HG02588 (cell line): ENCODE data around the gene ZNF740.
A peak's percentile ranks its signal among the peaks of the same experiment; 100 is the strongest.
"Not testable (repeated sequence)": the region's sequence is repeated elsewhere in the genome, so short reads cannot be mapped to it uniquely, and the experiment has no call there.

Source experiments
- ATAC-seq: cut with Tn5 transposase; IDR thresholded peaks from one replicate; pipeline ENCODE4 v1.9.1; 2021; ENCODE audit warnings: mild to moderate bottlenecking, moderate library complexity; ENCODE audit not compliant: unreplicated experiment

The ZNF740 gene

DNA sequence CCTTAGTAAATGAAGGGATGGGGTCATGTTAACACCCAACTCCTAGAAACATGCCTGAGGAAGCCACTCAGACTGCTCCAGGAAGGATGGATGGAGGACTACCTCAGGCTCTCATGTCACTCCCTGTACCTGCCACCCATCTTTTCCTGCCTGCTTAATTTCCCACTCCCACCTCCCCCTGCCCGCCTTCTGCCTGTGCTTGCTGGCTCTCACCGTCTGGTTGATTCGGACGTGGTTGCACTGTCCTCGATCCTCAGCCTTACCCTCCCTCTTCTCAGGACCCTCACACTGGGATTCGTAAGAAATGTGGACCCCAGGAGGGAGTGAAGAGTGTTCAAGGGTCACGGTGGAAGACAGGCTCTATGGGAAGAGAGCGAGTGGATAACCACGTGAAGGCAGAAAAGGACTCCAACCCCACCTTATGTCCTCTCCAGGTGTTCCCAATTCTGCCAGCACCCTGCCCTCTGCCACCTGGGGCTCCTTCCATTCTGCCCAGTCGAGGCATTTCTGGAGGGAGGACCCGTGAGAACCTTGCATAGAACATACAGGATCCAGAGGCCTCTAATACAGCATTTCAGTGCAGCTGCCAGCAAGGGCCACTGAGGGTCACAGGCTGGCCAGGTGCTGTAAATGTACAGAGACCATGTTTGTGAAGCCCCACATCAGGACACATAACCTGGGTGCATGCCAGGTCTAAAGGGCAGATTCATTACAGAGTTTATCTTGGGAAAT lies 13.6 kb downstream of the ZNF740 start:
- ATAC-seq = no peak

DNA sequence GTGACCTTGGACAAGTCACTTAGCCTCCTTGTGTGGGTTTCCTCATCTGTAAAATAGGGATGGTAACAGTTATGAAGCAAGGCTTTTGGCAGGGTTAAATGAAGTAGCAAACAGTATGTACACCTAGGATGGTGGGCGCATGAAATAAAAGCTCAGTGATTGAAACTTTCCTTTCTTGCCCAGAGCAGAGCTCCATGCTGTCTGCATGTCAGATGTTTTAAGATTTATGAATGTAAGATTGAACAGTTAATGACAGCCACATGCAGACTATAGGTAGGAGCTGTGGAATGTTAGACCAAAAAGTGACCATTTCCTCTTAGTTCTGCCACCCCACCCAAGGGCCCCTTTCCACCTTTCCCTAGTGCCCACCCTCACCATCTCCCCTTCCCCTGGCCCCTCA lies 14.5 kb downstream of the ZNF740 start:
- ATAC-seq = no peak

DNA sequence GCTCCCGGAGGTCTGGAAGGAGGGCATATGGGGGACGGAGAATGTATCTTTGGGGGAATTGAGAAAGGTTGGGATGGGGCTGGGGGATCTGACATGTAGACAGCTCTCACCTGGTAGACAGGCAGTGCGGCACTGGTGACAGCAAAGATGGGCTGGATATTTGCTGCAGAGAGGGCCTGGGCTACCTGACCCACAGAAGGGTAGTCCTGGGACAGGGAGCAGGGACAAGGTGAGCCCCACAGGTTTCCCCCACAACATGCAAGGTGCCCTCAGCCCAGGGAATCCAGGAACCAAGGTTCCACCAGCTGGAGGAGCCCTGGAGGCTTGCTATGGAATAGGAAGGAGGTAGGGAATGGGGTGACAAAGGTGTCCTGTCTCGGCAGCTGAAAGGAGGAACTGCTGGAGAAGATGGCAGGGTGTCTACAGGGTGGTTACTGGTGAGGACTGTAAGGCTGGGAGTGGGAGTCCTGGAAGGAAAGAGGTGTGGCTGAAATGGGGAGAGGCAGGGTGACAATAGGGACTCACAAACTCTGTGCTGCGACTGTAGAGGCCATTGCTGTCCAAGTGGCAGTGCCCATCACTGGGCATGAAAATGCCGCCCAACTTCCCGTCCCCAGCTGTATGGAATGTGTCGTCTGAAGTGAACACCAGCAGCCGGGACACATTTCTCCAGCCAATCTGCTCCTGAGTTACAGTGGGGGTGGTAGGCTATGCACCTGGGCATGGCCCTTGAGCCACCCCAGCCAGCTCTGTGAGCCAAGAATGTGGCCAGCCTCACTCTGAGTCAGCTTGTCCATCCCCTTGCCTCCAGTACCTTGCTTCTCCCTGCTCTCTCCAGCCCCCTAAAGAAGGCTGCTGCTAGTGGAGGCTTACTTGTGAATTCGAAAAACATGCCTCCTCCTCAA lies 15.2 kb downstream of the ZNF740 start:
- ATAC-seq = no peak

DNA sequence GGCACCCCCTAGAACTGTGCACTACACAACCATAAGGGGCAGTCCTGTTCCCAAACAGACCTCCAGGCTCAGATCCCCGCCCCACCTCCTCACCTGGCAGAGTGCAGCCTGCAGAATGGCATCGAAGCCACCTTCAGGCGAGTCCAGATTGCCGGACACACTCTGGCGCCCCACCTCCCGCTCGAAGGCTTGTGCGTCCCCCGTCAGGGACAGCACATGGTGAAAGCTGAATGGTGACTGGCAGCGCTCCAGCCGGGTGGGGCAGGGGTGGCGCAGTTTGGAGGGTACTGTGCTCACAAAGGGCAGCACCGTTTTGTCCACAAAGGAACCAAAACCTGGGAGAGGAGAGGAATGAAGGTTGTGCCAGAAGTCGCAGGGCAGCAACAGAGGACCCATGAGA lies 16.0 kb downstream of the ZNF740 start:
- no peak for ATAC-seq

DNA sequence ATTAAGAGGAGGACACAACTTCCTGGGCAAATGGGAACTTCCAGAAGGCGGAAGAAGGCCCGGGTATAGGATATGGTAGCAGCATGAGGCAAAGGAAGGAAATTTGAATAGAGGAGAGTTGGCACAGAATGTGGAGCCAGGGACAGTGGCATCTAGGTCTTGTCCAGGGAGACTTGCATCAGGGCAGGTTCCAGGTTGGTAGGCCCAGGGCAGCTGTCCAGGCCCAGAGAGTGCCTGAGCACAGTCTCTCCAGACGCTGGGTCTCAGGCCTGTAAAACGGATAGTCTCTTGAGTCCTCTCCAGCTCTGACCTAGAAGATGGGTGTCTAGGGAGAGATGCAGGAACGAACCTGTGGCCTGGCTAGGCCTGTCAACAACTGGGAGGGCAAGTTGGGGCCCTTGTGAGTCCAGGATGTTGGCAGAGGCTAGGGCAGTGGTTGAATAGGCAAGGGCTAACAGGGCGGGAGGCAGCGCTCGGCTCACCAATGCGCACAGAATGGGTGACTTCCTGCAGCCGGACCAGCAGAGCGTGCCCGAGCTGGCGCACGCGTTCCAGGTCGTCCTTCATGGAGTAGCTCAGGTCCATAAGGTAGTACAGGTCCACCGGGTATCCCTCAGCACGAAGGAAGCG lies 16.6 kb downstream of the ZNF740 start:
- no peak for ATAC-seq

DNA sequence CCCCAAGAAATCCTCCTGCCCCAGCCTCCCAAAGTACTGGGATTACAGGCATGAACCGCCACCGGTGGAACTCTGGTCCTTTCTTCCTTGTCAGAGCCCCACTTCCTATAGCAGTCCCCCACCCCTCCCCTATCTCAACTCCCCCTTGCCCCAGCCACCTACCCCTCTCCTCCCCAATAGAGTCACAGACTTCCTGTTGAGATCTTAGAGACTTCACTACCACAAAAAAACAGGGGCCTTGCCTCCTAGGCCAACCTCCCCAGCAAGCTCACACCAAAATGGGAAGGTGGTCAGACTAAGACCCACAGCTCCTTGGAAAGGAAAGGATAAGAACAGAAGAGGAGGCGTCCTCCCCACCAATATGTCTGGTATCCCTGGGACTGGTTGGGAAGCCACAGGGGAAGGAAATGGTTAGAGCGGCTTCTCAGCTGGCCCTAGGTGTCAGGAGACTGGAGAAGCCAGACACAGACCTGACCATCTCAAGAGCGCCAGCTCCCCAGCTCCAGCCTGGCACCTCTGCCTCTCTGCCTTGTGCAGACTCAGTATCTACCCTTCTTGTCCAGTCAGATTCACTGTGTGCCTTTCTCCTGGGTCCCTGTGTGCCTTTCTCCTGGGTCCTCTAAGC lies 18.1 kb downstream of the ZNF740 start:
- no peak for ATAC-seq

DNA sequence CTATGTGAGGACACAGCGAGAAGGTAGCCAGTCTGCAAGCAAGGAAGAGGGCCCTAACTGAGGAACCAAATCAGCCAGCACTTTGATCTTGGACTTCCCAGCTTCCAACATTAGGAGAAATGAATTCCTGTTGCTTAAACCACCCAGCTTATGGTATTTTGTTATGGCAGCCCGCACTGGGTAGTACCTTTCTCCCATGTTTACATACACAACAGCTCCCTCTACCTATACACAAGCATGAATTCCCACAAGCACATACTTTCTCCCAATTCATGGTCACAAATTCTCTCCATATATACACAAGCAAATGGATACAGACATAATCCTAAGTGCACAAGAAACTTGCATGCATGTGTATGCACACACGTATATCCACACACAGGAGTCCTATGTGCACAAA lies 19.2 kb downstream of the ZNF740 start:
- no peak for ATAC-seq

DNA sequence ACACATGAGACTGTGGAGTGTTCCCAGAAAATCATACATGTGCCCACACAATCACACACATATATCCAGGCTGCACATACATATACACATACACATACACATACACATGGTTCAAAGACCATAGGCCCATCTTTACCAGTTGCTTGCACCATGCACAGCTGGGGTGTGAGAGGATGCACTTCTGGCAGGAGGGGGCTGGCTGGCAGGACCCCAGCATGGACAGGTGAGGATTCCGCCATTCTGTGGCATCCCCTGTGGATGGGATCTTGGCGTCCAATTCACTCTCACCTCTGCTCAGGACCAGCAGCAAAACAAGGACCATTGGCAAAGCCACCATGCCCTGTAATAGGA lies 19.6 kb downstream of the ZNF740 start:
- ATAC-seq = peak; percentile 10

DNA sequence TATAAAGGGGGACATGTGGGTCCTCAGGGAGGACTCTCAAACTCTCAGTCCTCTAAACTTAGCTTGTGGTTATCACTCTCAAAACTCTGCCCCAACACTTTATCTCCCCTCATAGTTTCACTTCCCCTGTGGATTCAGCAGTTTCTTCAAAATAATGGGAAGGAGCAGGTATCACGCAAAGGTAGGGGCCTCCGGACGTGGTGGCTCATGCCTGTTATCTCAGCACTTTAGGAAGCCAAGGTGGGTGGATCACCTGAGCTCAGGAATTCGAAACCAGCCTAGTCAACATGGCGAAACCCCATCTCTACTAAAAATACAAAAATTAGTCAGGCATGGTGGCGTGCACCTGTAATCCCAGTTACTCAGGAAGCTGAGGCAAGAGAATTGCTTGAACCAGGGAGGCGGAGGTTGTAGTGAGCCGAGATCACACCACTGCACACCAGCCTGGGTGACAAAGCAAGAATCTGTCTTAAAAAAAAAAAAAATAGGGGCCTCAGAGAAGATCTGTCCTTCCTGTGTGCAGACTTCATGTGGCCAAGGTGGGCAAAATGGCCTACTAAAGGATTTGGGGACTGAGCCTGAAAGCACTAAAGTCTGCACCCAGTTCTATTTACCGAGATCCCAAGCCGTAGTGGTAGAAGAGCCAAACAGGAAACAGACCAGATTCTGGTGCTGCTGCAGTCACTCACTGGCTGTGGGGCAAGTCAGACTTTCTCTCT lies 20.1 kb downstream of the ZNF740 start:
- ATAC-seq = peak; percentile 47

DNA sequence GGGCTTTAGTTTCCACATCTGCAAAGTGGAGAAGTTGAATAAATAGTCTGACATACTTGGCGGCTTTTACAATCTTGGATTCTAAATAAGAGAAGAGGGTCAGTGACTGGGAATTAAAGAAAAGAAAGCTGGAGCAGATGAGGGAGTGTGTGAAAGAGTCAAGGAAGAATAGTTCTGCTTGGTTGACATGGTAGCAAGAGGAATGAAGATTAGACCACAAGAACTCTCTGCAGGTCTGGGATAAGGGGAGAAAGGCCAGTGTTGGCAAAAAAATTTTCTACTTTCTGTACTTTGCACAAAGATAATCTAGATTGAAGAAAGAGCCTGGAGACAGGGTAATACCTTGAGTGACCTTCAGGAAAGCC lies 20.6 kb downstream of the ZNF740 start:
- ATAC-seq = no peak

DNA sequence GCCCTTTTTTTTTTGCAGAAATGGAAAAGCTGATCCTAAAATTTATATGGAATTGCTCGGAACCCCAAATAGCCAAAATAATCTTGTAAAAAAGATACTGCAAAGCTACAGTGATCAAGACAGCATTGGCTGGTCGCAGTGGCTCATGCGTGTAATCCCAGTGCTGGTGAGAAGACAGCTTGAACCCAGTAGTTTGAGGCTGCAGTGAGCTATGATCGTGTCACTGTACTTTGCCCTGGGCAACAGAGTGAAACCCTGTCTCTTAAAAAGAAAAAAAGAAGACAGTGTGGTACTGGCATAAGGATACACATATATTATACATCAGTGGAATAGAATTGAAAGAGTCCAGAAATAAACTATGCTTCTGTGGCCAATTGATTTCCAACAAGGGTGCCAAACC lies 21.1 kb downstream of the ZNF740 start:
- no peak for ATAC-seq

DNA sequence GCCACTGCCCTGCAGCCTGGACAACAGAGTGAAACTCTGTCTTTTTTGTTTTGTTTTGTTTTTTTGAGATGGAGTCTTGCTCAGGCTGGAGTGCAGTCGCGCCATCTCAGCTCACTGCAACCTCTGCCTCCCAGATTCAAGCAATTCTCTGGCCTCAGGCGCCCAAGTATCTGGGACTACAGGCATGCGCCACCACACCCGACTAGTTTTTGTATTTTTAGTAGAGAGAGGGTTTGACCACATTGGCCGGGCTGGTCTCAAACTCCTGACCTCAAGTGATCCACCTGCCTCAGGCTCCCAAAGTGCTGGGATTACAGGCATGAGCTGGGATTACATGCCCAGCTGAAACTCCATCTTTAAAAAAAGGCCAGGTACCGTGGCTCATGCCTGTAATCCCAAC lies 21.8 kb downstream of the ZNF740 start:
- not testable (repeated sequence) for ATAC-seq

DNA sequence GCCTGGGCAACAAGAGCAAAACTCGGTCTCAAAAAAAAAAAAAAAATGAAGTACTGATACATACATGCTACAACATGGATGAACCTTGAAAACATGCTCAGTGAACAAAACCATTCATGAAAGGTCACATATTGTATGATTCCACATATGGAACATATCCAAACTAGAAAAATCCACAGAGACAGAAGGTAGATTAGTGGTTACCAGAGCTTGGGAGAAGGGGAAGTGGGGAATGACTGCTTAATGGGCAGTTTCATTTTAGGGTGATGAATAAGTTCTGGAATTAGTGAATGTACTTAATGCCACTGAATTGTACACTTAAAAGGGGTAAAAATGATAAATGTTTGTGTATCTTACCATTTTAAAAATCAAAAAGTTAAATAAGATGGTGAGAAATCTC lies 23.8 kb downstream of the ZNF740 start:
- ATAC-seq = no peak

DNA sequence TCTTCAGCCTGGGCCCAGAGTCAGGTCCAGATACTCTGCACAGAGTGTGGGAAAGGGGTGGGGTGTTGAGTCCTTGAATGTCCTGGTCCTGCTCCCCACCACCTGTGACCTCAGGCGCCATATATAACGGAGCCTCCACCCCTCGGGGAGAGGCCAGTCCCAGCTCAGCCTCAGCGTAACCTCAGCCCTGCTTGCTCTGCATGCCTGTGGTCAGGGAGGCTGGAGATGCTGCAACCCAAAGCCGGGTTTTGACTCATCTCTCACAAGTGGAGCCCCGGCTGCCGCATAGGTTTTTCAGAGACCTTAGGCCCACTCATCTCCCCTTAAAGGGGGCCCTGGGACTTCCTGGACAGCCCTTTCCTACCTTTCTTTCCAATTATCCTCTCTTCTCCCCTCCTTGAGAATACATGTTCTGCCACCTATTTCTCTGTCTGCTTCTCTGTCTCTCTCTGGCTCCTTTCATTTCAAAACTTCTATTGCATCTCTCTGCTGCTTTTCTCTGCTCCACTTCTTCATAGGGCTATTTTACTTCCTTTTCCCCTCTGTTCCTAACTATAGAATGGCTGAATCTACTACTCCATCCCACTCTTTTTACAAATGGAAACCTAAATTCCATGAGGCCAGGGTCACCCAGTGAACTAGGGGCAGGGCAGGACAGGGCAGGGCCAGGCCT lies 25.4 kb downstream of the ZNF740 start:
- peak; percentile 57 for ATAC-seq

DNA sequence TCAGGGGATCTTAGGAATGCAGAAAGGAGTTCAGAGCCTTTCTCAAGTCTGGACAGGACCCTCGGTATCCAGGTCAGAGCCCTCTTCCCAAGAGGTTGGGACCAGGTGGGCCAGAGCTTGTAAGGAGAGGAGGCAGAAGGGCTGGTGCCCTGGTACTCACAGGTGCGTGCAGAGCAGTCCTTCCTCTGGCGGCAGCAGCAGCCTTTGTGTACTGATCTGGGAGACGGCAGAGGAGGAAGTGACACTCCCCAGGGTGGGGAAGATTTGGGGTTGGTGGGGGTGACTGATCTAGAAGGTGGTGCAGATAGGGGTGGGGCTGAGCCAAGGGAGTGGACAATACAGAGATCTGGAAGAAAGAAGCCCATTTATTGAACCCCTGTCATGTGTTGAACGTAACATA lies 26.5 kb downstream of the ZNF740 start, which contains the start of gene ITGB7:
Gene ITGB7, minus strand, starts transcription at position 210 of the 400 bp plus-strand sequence. CDS start 6,808 bp downstream, outside the sequence.
- peak; percentile 49 for ATAC-seq

DNA sequence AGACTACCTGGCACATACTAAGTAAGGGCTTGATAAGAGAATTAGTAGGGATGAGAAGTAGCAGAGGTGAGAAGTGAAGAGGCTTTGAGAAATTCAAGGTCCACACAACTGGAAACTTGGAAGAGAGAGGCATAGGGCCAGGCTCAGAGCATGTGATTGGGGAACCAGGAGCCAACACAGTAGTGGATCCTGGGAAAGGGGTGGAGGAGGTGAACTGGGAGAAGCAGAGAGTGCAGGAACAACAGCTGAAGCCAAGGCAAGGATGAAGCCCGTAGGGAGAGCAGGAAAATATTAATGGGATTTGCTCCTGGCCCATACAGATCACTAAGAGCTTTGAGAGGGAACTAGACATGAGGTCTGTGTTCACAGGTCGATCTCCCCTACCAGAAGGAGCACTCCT lies 27.9 kb downstream of the ZNF740 start:
- no peak for ATAC-seq

DNA sequence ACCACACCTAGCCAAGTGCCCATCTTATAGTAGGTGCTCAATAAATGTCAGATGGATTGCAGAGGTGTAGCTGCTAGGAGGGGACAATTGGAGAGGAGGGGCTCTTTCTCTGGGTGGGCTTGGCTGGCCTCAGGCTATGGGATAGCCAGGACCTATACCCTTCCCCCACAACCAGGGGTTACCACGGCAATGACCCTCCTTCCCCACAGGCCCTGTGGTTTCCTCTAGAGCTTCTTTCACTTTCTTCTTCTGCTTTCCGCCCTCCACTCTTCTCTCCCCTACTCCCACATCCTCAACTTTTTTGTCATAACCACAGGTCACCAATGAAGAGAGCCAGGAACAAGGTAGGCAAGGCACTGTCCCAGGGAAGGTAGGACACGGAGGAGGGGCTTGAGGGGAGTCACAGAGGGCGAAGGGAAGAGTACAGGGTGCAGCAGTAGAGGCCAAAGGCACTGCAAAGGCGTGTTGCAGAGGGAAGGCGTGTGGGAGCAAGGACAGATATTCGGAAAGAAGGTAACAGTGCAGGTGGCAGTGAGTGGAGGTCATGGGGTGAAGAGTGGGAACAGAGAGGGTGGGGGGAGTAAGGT lies 28.4 kb downstream of the ZNF740 start:
- ATAC-seq = peak; percentile 40

DNA sequence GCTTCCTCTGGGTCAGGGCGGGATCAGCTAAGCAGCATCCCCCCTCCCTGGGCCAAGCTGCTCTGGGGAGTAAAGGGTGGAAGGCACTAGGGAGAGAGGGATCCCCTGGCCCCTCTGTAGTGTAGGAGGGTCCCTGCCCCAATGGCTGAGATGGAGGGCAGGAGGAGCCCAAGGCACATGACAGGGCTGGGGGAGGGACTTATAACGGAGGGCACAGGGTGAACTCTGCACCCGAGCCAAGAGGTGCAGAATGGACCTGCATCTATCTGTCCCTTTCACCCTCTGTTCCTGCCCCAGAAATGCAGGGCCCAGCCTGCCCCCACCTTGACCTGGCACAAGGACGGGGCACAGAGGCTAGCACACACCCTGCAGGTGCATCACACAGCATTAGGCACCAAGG lies 30.3 kb downstream of the ZNF740 start:
- no peak for ATAC-seq

DNA sequence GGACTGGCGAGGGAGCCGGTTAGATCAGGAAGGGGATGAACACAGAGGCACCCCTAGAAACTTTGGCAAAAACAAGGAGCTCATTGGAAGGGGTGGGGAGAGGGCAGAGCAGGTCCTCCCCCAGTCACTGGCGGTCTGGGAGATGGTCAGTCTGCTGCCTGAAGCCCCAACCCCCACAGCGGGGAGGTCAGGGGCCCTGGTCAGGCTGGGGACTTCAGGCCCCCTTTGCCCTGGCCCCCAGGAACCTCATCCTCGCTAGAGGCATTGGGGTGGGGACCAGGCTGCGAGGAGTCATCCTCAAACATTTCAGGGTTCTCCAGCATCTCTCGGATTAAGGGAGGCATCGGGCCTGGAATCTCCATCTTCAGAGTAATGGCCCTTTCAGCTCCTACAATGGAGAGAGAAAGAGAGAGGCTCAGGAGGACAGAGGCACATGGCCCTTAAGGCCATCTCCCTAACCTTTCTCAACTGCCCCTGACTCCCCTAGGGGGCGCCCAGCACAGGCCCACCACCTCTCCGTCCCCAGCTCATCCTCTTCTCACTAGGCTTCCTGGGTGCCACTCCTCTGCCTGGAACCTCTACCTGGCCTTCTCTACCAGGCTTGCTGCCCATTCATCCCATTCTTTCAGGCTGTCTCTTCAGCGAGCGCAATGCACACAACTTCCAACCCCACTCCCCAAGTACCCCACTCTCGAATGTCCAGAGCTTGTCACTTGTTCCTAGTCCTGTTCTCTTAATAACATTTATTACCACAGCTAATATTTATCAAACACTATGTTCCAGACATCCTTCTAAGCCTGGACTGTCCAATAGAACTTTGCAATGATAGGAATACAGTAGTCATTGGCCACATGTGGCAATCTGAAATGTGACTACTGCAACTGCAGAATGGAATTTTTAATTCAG lies 31.2 kb downstream of the ZNF740 start:
- no peak for ATAC-seq
